Trophoblast cell (in vitro differentiated cells and primary cell): Measurements from ENCODE around the gene AOAH.

Source experiments
- DNase-seq, 2 donors: peaks; one replicate each; pipeline ENCODE4 v3.0.0-alpha.2; 2016
- H2AFZ ChIP-seq: 2 replicates; pipeline ENCODE4 v1.6.1; 2013; ENCODE audit warnings: low read length, moderate library complexity, mild to moderate bottlenecking; ENCODE audit not compliant: insufficient read depth, poor library complexity
- H2AK5ac ChIP-seq: 2 replicates; pipeline ENCODE4 v1.6.1; 2013; ENCODE audit warnings: mild to moderate bottlenecking, low read length
- H2BK120ac ChIP-seq: 2 replicates; pipeline ENCODE4 v1.6.1; 2013; ENCODE audit warnings: low read length, mild to moderate bottlenecking, moderate library complexity; ENCODE audit not compliant: insufficient read depth, poor library complexity
- H2BK12ac ChIP-seq: 2 replicates; pipeline ENCODE4 v1.6.1; 2013; ENCODE audit warnings: mild to moderate bottlenecking, low read length, moderate library complexity
- H2BK5ac ChIP-seq: 2 replicates; pipeline ENCODE4 v1.6.1; 2013; ENCODE audit warnings: low read length, low read depth, moderate library complexity, mild to moderate bottlenecking; ENCODE audit not compliant: poor library complexity
- H3K14ac ChIP-seq: 2 replicates; pipeline ENCODE4 v1.6.1; 2013; ENCODE audit warnings: mild to moderate bottlenecking, low read length
- H3K18ac ChIP-seq: 2 replicates; pipeline ENCODE4 v1.6.1; 2013; ENCODE audit warnings: mild to moderate bottlenecking, low read length
- H3K23ac ChIP-seq: 2 replicates; pipeline ENCODE4 v1.6.1; 2013; ENCODE audit warnings: low read length
- H3K27ac ChIP-seq: 2 replicates; pipeline ENCODE4 v1.5.1; 2013; ENCODE audit warnings: low read depth, mild to moderate bottlenecking, inconsistent platforms, low read length, moderate library complexity
- H3K27me3 ChIP-seq: 2 replicates; pipeline ENCODE4 v1.6.1; 2013; ENCODE audit warnings: inconsistent platforms, mild to moderate bottlenecking, low read length, moderate library complexity; ENCODE audit not compliant: insufficient read depth
- H3K36me3 ChIP-seq, 2 experiments: 1 replicate in 1 of 2; 2 replicates in 1 of 2; pipeline ENCODE4 v1.6.1; 2013; ENCODE audit warnings: low read length in 2 of 2, mild to moderate bottlenecking in 2 of 2, moderate library complexity in 1 of 2; ENCODE audit not compliant: insufficient read depth in 2 of 2, control insufficient read depth in 1 of 2
- H3K4ac ChIP-seq: 2 replicates; pipeline ENCODE4 v1.6.1; 2013; ENCODE audit warnings: low read depth, mild to moderate bottlenecking, low read length, moderate library complexity
- H3K4me1 ChIP-seq, 2 experiments: 1 replicate in 1 of 2; 2 replicates in 1 of 2; pipeline ENCODE4 v1.6.1; 2013; ENCODE audit warnings: low read length in 2 of 2, mild to moderate bottlenecking in 2 of 2, moderate library complexity in 1 of 2; ENCODE audit not compliant: insufficient read depth in 2 of 2, control insufficient read depth in 1 of 2
- H3K4me2 ChIP-seq: 2 replicates; pipeline ENCODE4 v1.6.1; 2013; ENCODE audit warnings: inconsistent platforms, mild to moderate bottlenecking, low read length, moderate library complexity
- H3K4me3 ChIP-seq: 2 replicates; pipeline ENCODE4 v1.5.1; 2013; ENCODE audit warnings: mild to moderate bottlenecking, low read depth, low read length, inconsistent platforms
- H3K79me1 ChIP-seq: one replicate; pipeline ENCODE4 v1.6.1; 2013; ENCODE audit warnings: low read length
- H3K79me2 ChIP-seq: 2 replicates; pipeline ENCODE4 v1.6.1; 2013; ENCODE audit warnings: low read length, mild to moderate bottlenecking; ENCODE audit not compliant: control insufficient read depth, insufficient read depth, poor library complexity
- H3K9ac ChIP-seq: 2 replicates; pipeline ENCODE4 v1.6.1; 2013; ENCODE audit warnings: mild to moderate bottlenecking, low read length
- H3K9me3 ChIP-seq: 2 replicates; pipeline ENCODE4 v1.6.1; 2013; ENCODE audit warnings: low read depth, mild to moderate bottlenecking, control low read depth, inconsistent platforms, low read length; ENCODE audit not compliant: insufficient read depth
- H4K12ac ChIP-seq: 2 replicates; pipeline ENCODE4 v1.6.1; 2013; ENCODE audit warnings: low read depth, mild to moderate bottlenecking, low read length, moderate library complexity
- H4K8ac ChIP-seq: 2 replicates; pipeline ENCODE4 v1.6.1; 2013; ENCODE audit warnings: low read depth, mild to moderate bottlenecking, low read length, moderate library complexity
- H4K91ac ChIP-seq: one replicate; pipeline ENCODE4 v1.6.1; 2013; ENCODE audit warnings: low read depth, mild to moderate bottlenecking, low read length, moderate library complexity
- WGBS: extraction: QIAGEN DNeasy Blood & Tissue Kit; methylation state at CpG from one replicate; pipeline ENCODE4 v1.1.7; 2013; ENCODE audit warnings: missing lambda C conversion rate; ENCODE audit not compliant: insufficient read length, insufficient coverage; ENCODE audit errors: extremely low coverage; 5-methylcytosine and 5-hydroxymethylcytosine counted together

The AOAH gene

DNA sequence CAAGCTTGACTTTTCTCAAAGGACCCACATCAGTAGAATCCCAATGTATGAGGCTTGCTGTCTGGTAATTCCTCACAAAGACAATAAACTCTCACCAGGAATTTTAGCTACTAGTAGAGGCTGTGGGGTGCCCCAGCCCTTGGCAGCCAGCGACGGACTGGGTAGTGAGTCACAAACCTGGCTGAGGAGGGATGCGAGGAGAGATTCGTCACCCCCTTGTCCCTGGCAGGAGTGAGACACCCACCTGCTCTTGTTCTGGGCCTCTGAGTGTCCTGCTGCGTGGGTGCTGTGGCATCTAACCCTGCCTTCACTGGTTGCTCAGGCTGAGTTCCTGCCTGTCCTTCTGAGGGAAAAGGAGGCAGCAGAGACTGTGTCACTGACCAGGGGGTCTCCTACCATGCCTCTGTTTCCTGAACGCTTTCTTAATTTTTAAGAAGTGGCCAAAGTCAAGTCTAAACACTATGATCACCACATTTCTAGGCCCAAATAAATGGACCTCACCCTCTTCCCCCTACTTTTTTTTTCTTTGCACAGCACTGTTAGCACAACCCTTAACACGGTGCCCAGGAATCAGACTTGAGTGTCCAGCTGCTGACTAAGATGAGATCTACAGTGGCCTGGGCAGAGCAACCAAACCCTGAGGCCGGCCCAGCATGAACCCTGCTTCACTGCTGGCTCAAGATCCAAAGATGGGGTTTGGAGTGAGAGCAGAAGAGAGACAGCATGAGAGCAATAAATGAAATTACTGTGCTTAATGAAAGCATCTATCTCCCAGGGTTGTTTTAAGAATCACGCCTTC, 188.2 kb downstream of the AOAH start:
- Histone ChIP-seq H3K36me3 (no peaks in the 10 kb centered on the region), H2BK120ac (no peak overlapping the region), H3K9me3 (peaks cover 2% of the 10 kb centered on the region), H3K18ac (no peak overlapping the region), H3K4ac (no peak overlapping the region), H4K8ac (no peak overlapping the region), H3K4me2 (no peak overlapping the region), H4K91ac (no peak overlapping the region), H3K79me1 (no peaks in the 10 kb centered on the region), H3K27me3 (no peaks in the 10 kb centered on the region), H3K9ac (no peak overlapping the region), H3K14ac (no peak overlapping the region), H3K23ac (no peak overlapping the region), H3K27ac (no peak overlapping the region), H2BK5ac (no peak overlapping the region), H2AK5ac (no peak overlapping the region), H2AFZ (no peak overlapping the region), H4K12ac (no peak overlapping the region), H3K79me2 (no peaks in the 10 kb centered on the region), H3K4me3 (no peak overlapping the region), H2BK12ac (no peak overlapping the region), H3K4me1 (no peaks in the 10 kb centered on the region)
- no peak for DNase-seq
- no CpG with 5 or more reads among the region's 9 CpGs for WGBS

DNA sequence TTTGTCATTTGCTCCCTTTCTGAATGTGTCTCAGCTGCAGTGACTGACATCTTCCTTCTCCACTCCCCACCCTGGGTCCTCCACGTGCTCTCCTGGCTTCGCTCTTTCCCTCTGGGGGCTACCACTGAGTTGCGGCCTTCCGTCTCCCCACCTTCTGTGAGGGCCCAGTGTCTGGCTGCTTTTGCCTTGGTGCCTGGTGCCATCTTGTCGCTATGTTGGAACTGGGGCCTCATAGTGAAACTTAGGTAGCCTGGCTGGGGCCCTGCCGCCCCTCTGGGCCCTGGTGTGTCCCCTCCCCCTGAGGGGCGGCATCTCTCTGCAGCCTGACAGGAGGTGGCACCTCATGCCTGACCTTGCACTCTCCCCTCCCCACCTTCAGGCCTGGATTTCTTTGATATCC, 190.6 kb downstream of the AOAH start:
- Histone ChIP-seq H3K4me1 (no peaks in the 10 kb centered on the region), H3K4me2 (no peak overlapping the region), H3K9ac (no peak overlapping the region), H2BK12ac (no peak overlapping the region), H3K79me1 (no peaks in the 10 kb centered on the region), H3K36me3 (no peaks in the 10 kb centered on the region), H3K27me3 (no peaks in the 10 kb centered on the region), H3K27ac (no peak overlapping the region), H4K12ac (no peak overlapping the region), H3K14ac (no peak overlapping the region), H4K91ac (no peak overlapping the region), H3K9me3 (peaks cover 2% of the 10 kb centered on the region), H2AK5ac (no peak overlapping the region), H3K4me3 (no peak overlapping the region), H3K23ac (no peak overlapping the region), H3K79me2 (no peaks in the 10 kb centered on the region), H2AFZ (no peak overlapping the region), H2BK120ac (no peak overlapping the region), H3K18ac (no peak overlapping the region), H2BK5ac (no peak overlapping the region), H4K8ac (no peak overlapping the region), H3K4ac (no peak overlapping the region)
- no peak for DNase-seq
- no CpG with 5 or more reads among the region's 7 CpGs for WGBS

DNA sequence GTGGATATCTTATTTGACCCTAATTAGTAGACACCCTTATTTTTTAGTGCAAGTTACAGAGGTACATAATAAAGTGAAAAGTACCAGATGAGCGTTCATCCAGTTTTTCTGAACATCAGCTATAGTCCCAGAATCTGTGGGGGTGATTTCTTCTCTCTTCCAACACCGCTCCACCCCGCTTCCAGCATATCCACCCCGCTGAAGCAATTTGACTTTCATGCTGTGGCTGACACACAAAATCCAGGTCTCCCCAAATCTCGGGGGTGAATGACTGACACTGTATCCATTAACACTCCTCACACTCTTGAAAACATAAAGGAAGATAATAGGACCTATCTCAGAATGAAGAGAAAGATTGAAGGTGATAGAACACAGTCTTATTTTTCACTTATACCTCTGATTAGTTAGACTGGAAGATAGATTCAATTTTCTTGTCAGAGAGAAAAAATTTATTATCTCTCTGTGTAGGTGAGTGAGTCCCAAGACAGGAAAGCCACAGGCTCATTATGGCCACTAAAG, 191.3 kb downstream of the AOAH start:
- Histone ChIP-seq H2AK5ac (no peak overlapping the region), H3K4me1 (no peaks in the 10 kb centered on the region), H3K79me1 (no peaks in the 10 kb centered on the region), H4K91ac (no peak overlapping the region), H2BK5ac (no peak overlapping the region), H3K4ac (no peak overlapping the region), H3K23ac (no peak overlapping the region), H3K14ac (no peak overlapping the region), H3K79me2 (no peaks in the 10 kb centered on the region), H3K18ac (no peak overlapping the region), H3K27ac (no peak overlapping the region), H2BK120ac (no peak overlapping the region), H3K4me3 (no peak overlapping the region), H3K9me3 (peaks cover 2% of the 10 kb centered on the region), H3K27me3 (no peaks in the 10 kb centered on the region), H4K8ac (no peak overlapping the region), H2AFZ (no peak overlapping the region), H3K36me3 (no peaks in the 10 kb centered on the region), H3K4me2 (no peak overlapping the region), H3K9ac (no peak overlapping the region), H4K12ac (no peak overlapping the region), H2BK12ac (no peak overlapping the region)
- WGBS = no CpG with 5 or more reads among the region's 5 CpGs
- no peak for DNase-seq

DNA sequence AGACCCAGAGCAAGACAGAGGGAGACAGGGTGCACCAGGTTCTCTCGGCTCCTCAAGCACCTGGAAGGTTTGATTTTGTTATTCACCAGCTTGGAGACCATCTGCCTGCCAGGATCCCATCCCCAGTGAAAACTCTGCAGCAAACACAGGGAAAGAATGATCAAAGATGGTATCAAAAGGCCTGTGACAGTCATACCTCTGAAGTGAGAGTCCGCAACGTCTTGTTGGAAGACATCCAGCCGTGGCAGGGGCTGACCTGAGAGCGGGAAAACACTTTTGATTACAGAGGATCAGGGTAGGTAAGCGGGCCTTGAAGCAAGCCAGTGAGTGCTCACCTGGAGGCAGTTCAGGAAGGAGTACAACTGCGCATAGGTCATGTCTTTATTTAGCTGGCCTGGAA, 192.3 kb downstream of the AOAH start:
- peak in 1 of 2 donors; percentile 21 for DNase-seq
- peak overlapping the region; percentile 60 for H3K9ac ChIP-seq
- no peaks in the 10 kb centered on the region for H3K79me2 ChIP-seq
- H2BK12ac ChIP-seq = no peak overlapping the region
- H4K12ac ChIP-seq = no peak overlapping the region
- no peak overlapping the region for H3K27ac ChIP-seq
- H3K4me2 ChIP-seq = no peak overlapping the region
- no peak overlapping the region for H3K4me3 ChIP-seq
- no peak overlapping the region for H3K23ac ChIP-seq
- H3K18ac ChIP-seq = no peak overlapping the region
- peaks cover 2% of the 10 kb centered on the region for H3K9me3 ChIP-seq
- no peak overlapping the region for H2AK5ac ChIP-seq
- no peak overlapping the region for H2AFZ ChIP-seq
- H3K4me1 ChIP-seq = peaks cover 2% of the 10 kb centered on the region in 2 experiments
- no peak overlapping the region for H3K4ac ChIP-seq
- no peaks in the 10 kb centered on the region for H3K27me3 ChIP-seq
- no peak overlapping the region for H2BK5ac ChIP-seq
- WGBS = no CpG with 5 or more reads among the region's 7 CpGs
- no peaks in the 10 kb centered on the region for H3K79me1 ChIP-seq
- no peaks in the 10 kb centered on the region for H3K36me3 ChIP-seq
- no peak overlapping the region for H2BK120ac ChIP-seq
- H3K14ac ChIP-seq = no peak overlapping the region
- H4K91ac ChIP-seq = no peak overlapping the region
- H4K8ac ChIP-seq = no peak overlapping the region
